Measurements from ENCODE around the gene ENG. TPM values are rescaled to one million over a fixed set of nuclear protein-coding genes. Genes with fewer than 3 reads are reported as not detected.

Gene ENG
- total and polyA plus RNA-seq, 2 of the 8 experiments (the other 6 are each of a cell fraction or from before 2014, with no cell fraction given), result 1.8 to 4.4 TPM

DNA sequence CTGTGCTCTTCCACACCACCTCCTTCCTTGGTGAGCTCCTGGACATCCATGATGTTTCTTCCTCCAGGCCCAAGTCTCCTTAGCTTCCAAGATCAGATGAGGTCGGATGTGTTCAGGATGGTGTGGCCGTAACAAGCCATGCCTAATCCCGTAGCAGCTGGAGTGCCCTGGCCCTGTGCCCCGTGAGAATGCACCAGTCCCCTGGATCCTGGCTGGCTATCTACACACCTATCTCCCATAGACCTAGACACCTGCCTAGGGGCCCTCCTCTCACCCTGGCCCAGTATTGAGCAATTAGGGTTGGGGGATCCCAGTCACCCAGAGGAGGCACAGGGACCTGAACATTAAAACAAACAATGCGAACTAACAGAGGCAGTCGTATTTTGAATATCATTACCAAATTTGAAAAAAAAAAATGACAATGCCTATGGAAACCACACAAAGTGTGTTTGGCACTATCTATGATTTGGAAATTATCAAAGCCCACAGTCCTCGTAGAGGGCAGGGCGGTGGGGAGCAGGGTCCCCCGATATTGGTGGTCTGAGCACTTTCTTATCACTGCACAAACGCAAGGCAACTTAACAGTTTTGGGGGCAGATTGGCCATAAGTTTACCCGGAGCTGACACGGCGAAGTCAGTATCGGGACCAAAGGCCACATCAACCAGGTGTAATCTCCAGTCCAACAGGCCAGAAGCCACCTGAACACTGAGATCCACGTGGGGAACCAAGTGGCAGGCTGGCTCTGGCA lies 13.2 kb downstream of the ENG start:
- Histone ChIP-seq H3K36me3 (ENCODE audit: control insufficient read depth in 2 of 4, insufficient read depth in 4 of 4, low read length in 3 of 4) (no peaks in the 10 kb centered on the region), H3K27me3 (replicated peaks in 1 of 4; ENCODE audit: control insufficient read depth in 3 of 4, extremely low read depth in 1 of 4, insufficient read depth in 3 of 4, low read length in 3 of 4) (no peaks in the 10 kb centered on the region; a peak in 1 of 7 replicates), H3K56ac (replicated peaks; ENCODE audit: insufficient read length, low read depth, low read length) (no peak overlapping the region), H2BK15ac (ENCODE audit: low read length) (no peak overlapping the region), H3K79me2 (ENCODE audit: control insufficient read depth in 1 of 2, insufficient read depth in 2 of 2, low read length in 2 of 2) (no peaks in the 10 kb centered on the region), H3K23me2 (ENCODE audit: low read depth, low read length) (no peaks in the 10 kb centered on the region), H2AK5ac (ENCODE audit: low read depth, low read length) (no peak overlapping the region), H3K27ac (ENCODE audit: low read depth, low read length) (no peak overlapping the region), H3K14ac (ENCODE audit: insufficient read length) (no peak overlapping the region), H4K91ac (replicated peaks; ENCODE audit: insufficient read length, low read length) (peak overlapping the region; percentile 42), H3K4me3 (ENCODE audit: extremely low read depth in 1 of 4, insufficient read depth in 2 of 4, low read depth in 3 of 4, low read length in 4 of 4) (no peak overlapping the region), H4K20me1 (replicated peaks in 1 of 2; ENCODE audit: control insufficient read depth in 1 of 2, insufficient read depth in 2 of 2, low read length in 2 of 2) (no peaks in the 10 kb centered on the region), H3K4me1 (replicated peaks in 1 of 4; ENCODE audit: control insufficient read depth in 3 of 4, insufficient read depth in 4 of 4, low read length in 3 of 4) (peaks cover 0 to 10% (median 5%) of the 10 kb centered on the region in 4 experiments; a peak in 6 of 7 replicates), H3K23ac (ENCODE audit: insufficient read length) (no peak overlapping the region), H4K5ac (ENCODE audit: insufficient read length, low read depth, low read length) (no peak overlapping the region), H2BK120ac (replicated peaks; ENCODE audit: low read depth, low read length) (no peak overlapping the region), H3K9me3 (ENCODE audit: insufficient read depth in 2 of 2, low read depth in 1 of 2, low read length in 1 of 2) (no peaks in the 10 kb centered on the region), H3K4ac (replicated peaks; ENCODE audit: insufficient read length, low read depth, low read length) (no peak overlapping the region), H2AFZ (ENCODE audit: low read length) (no peak overlapping the region), H4K8ac (ENCODE audit: extremely low read depth, insufficient read depth, low read length) (no peak overlapping the region), H3K79me1 (ENCODE audit: low read depth, low read length) (no peaks in the 10 kb centered on the region), H2BK5ac (ENCODE audit: low read depth, low read length) (no peak overlapping the region), H2BK20ac (ENCODE audit: low read length) (no peak overlapping the region), H3K9ac (replicated peaks in 1 of 4; ENCODE audit: extremely low read depth in 1 of 4, low read depth in 3 of 4, low read length in 3 of 4) (no peak overlapping the region), H2BK12ac (ENCODE audit: low read depth, low read length) (no peak overlapping the region), H3K4me2 (ENCODE audit: insufficient read depth in 1 of 2, low read depth in 2 of 2, low read length in 2 of 2) (no peak overlapping the region), H3K18ac (ENCODE audit: extremely low read depth, low read length) (no peak overlapping the region)
- no peak for FAIRE-seq
- TF ChIP-seq SP1 (IDR thresholded peaks at IDR 0.05; ENCODE audit: low read depth, low read length) (no peak), GTF2F1 (IDR thresholded peaks at IDR 0.05; ENCODE audit: borderline replicate concordance, low read depth, low read length) (no peak)
- ChIA-PET CTCF (ENCODE audit: partially characterized antibody) (interaction anchor here (0.5 to 2.4 kb wide), 9 partner anchors 11 to 284 kb away, joined by 3 to 8 read pairs (median 4); no protein-coding TSS in a partner anchor), POLR2A (ENCODE audit: partially characterized antibody) (interaction anchor here (0.8 to 1.3 kb wide), 4 partner anchors 11 to 31 kb away, joined by 3 to 4 read pairs (median 4); partner anchors contain the start of gene ENG)
- DNase-seq (ENCODE audit: low read depth in 1 of 2, low spot score in 2 of 2), result no peak
- WGBS, 2 experiments (ENCODE audit: extremely low coverage in 1 of 2, insufficient coverage in 1 of 2, insufficient read length in 1 of 2, insufficient replicate concordance in 2 of 2, low coverage in 1 of 2, low lambda C conversion rate in 2 of 2, missing lambda C conversion rate in 1 of 2), result 94% methylated on average over 15 of the region's 15 CpGs; no CpG with 5 or more reads in 1 of the 2 experiments
